LoVo (cell line): ENCODE data around the gene TRIM66.

ENCODE experiments used
- DNase-seq: peaks from one replicate; pipeline ENCODE4 v3.0.0-alpha.2; 2016; ENCODE audit warnings: low spot score

Gene TRIM66

GRCh38 chr11:8682303-8683114, at the start of gene TRIM66, which contains the start of gene RPL27A:
TSS of gene TRIM66 (minus strand) at chr11:8682665. CDS start at chr11:8672274, 10,391 bp downstream.
TSS of gene RPL27A (plus strand) at chr11:8682792. CDS start at chr11:8682814, 22 bp downstream.
- DNase-seq = peak; percentile 96

GRCh38 chr11:8731647-8732323, 49.3 kb upstream of the TRIM66 start:
- DNase-seq = no peak

GRCh38 chr11:8730697-8731020, 48.2 kb upstream of the TRIM66 start:
- no peak for DNase-seq

DNA sequence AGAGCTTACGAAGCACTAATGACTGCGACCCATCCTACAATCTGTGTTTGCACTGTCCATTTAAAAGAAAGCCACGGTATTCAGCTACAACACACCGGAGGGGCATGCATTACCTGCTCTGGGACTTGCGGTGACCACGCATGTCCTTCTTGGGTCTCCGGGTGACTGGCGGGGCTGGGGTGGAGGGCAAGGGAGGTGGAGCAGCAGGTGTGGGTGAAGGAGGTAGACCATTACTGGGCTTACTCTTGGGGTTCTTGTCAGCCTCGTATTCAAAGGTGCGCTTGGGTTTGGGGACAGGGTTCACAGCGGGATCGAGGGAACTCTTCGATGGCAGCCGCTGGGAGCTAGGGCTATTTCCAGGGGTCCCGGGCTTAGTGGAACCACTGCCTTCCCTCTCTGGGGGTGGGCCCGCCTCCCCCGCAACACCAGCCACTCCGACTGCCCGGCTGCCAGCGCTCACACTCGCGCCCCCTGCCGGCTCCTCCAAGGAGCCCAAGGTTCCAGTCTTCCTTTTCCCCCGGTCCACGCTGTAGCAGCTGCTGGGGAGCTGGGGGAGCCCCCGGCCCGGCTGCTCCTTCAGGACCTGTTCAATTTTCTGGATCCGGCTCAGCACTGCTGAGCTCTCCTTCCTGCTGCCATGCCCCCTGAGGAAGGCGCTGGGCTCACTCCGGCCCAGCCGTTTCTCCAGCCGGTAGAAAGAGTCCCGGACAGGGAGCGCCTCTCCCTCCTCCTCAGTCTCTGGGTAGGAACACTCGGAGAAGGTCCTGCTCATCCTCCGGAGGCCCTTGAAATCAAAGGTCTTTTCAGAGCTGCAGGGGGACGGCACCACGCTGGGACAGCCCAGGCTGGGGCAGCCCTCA, 47.6 kb upstream of the TRIM66 start:
- DNase-seq = no peak

DNA sequence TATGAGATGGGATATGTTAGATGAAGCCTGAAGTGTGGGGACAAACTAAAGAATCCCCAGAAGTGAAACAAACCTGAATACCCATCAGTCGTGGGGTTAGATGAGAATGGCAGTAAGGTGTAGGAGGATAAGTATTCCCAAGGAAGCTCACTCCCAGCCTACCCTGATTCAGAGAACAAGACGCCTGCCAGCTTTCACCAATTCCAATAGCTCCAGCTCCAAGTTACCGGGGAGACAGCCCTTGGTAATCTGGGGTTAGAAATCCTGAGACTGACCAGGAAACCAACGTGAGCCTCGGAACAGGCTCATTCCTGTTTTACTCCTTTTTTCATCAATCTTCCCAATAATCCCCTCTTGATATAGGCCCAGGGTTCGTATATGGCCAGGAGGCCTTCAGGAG, 46.6 kb upstream of the TRIM66 start:
- no peak for DNase-seq

DNA sequence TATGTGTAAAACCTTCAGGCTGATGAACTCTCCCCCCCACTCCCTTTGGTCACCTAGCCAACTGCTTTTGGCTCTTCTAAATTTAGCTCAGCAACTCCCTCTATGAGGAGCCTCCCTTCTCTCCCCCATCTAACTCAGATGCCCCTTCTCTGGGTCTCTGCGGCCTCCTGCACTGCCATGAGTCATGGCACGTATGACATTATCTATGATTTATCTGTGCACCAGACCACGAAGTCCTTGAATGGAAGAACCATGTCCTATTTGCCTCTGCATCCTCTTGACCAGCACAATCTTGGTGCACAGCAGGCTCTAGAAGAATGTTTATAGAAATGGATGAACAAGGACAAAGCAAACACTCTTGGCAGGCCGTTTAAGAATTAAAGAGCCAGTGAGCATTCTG, 46.1 kb upstream of the TRIM66 start:
- no peak for DNase-seq

DNA sequence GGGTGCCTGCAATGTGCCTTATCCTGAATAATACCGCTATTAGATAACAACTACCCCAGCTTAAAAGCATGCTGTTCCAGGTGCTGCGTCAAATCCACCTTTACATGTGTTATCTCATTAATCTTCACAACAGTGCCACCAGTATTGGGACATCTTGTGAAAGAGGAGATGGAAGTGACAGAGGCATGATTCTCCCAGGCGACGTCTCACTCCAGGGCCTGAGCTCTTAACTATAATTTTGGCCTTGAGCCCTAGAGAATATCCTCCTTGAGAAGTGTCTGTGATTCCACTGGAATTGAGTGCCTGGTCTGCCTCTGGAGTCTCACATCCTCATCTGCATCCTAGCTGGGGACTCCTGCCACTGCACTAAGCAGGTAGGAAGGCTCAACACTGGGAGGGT, 43.9 kb upstream of the TRIM66 start:
- no peak for DNase-seq

DNA sequence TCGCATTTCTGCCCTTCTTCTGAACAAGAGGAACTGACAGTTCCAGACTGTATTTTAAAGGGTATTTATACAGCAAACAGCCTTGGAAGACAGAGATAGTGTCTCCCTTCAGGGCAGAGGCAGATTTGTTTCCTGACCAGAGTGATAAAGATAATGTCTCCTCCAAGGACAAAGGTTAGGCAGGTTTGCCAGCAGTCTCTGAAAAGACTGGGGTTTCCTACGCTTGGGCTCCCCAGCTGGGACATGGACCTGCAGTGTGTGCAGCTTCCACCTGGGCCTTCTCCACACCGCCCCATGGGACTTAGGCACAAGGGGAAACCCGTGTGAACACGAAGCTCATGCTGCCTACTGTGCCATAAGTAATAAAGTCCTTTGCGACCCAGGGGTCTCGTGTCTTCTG, 42.2 kb upstream of the TRIM66 start:
- DNase-seq = no peak

DNA sequence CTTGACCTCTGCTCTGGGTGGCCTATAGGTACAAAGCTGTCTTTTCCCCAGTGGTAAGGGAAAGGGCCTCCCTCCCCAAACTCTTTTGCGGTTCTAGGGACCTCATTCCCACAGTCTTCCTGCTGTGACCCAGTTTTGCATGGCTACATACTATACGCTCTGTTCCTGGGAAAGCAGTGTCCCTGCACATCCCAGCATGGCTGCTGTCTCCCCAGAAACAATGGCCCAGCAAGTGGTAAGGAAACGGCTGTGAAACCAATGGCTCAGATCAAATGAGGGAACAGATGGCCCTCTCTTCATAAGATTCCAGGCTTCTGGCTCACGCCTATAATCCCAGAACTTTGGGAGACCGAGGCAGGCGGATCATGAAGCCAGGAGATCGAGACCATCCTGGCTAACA, 41.2 kb upstream of the TRIM66 start:
- no peak for DNase-seq

DNA sequence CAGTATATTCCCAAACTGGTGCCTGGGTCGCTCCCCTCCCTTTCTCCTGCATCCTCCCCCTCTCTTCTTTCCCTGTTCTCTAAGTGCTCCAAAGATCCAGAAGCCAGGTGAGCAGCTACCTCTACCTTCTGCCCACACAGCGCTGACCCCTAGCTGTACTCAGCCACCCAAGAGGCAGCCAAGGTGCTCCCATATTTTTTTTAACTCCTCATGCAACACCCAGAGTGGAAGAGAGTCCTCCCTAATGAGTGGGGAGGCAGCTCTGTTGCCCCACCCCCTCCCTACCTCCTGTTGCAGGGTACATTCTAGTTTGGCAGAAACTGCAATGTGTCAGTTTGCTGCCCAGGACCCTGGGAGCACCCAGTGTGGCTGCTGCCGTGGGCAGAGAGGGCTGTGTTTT, 40.3 kb upstream of the TRIM66 start:
- no peak for DNase-seq

- no peak for DNase-seq
Measured at GRCh38 chr11:8721609-8722500, 39.4 kb upstream of the TRIM66 start.

- peak; percentile 59 for DNase-seq
Measured at GRCh38 chr11:8720868-8721608, 38.6 kb upstream of the TRIM66 start.

DNA sequence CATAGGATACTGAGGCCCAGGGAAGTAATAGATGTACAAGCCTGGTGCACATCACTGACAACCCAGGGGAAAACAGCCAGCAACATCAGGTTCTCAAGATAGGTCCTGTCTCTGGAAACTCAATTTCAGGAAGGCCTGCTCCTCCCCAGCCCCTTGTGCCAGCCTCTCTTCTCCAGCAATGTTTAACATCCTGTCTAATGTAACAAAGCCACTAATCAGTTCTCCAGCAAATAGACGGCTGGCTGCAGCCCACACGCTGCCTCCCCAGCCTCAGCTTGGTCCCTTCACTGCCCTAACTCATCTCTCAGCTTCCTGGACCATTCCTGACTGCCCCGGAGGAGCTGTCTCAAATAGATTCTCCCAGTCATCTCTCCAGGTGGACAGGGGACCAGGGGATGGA, 37.9 kb upstream of the TRIM66 start:
- DNase-seq = no peak

DNA sequence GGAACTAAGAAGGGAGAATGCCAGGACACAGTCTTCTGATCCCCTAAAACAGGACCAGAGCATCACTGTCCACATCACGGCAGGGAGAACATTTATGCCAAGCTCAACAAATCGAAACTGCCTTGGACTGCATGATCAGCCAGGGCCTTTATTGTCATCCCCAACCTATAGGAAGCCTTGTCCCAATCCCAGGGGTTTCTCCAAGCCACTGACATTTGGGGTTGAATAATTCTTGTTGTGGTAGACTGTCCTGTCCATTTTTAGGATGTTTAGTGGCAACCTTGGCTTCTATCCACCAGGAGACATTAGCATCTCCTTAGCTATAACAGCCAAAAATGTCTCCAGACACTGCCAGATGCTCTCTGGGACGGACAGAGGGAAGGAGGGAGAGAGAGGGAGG, 37.3 kb upstream of the TRIM66 start:
- DNase-seq = no peak

- DNase-seq = peak; percentile 61
Measured at GRCh38 chr11:8719211-8719649, 36.8 kb upstream of the TRIM66 start.

DNA sequence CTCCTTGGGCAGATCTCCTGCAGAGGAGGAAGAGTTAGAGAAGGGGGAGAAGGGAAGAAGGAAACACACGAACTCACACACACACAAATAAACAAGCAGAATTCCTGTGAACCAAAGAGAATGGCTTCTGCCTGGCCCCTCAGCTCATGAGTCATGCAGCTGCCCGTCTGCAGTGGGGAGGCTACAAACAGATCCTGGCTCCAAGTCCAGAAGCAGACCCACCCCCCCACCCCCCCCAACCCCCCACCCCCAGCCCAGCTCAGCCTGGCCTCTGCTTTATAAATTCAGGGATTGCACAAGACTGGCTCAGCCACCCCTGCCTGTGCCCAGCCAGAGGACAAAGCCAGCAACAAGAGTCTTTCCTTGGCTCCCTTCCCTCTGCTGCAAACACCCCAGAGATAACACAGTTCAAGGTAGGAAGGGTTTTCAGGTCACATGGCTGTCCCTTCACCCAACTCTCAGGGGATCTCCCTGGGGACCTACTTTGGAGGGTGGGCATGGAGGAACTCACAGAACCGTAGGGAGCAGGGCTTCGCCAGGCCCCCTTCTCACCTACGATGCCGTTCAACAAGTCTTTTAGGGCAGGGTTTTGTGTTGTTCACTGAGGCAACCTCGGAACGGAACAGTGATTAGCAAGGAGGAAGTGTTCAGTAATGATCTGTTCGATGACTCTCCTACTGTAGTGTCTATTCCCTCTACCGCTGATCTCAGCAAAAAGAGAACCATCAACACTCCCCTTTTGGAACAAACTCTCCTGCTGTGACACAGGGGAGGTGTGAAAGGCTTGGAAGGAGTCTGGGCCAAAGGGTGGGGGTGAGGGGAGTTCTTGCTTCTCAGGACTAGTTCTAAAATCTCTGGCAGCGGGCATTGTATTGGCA, 35.6 kb upstream of the TRIM66 start:
- DNase-seq = no peak

- no peak for DNase-seq
Measured at GRCh38 chr11:8717544-8717875, 35.0 kb upstream of the TRIM66 start.

- DNase-seq = no peak
Measured at GRCh38 chr11:8715501-8715900, 33.0 kb upstream of the TRIM66 start.

DNA sequence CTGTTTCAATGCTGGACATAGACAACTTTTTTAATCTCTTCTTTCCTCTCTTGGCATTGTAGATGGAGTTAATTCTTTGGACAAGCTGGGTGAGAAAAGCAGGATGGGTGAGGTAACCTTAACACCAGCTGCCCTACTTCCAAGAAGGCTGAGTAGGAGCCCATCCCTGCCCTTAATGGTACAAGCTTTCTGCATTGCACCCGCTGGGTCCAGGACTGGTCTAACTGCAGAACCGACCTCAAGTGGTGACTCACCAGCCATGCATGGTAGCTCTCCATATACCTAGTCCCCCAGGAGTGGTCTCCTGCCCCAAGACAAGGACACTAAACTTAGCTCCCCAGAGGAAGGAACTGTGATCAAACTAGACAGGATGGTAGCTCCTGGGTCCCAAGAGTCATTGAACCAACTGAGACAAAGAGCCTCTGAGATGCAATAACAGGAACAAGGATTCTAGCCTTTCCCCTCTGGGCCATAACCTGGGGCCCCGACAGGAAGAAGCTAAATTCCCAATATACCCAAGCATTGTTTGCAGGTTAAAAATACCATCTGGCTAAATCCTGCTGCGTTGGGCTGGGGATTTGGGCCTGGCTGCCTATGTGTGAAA, 32.3 kb upstream of the TRIM66 start:
- DNase-seq = no peak
